ENCODE data around the gene DOK7.

Gene DOK7

GRCh38 chr4:3465698-3466671, 2.9 kb downstream of the DOK7 start:
- no peak for TF ChIP-seq CTCF (IDR thresholded peaks at IDR 0.05; ENCODE audit: poor library complexity, severe bottlenecking)
- no peak for ATAC-seq (ENCODE audit: low read depth)
- H3K4me3 ChIP-seq (ENCODE audit: severe bottlenecking) = no peak overlapping the region
- no peaks in the 10 kb centered on the region for H3K9me3 ChIP-seq (ENCODE audit: severe bottlenecking)
- no peak overlapping the region for H3K27ac ChIP-seq (ENCODE audit: poor library complexity, severe bottlenecking)
- no peaks in the 10 kb centered on the region for H3K36me3 ChIP-seq (ENCODE audit: low read depth)
- peaks cover 24% of the 10 kb centered on the region for H3K27me3 ChIP-seq (ENCODE audit: insufficient read depth, poor library complexity, severe bottlenecking)
- peaks cover 11% of the 10 kb centered on the region for H3K4me1 ChIP-seq (ENCODE audit: insufficient read depth, poor library complexity, severe bottlenecking)
- DNase-seq (ENCODE audit: low spot score) = no peak

- Histone ChIP-seq H3K36me3 (ENCODE audit: low read depth) (no peaks in the 10 kb centered on the region), H3K4me3 (ENCODE audit: severe bottlenecking) (no peak overlapping the region), H3K9me3 (ENCODE audit: severe bottlenecking) (no peaks in the 10 kb centered on the region), H3K27me3 (ENCODE audit: insufficient read depth, poor library complexity, severe bottlenecking) (peaks cover 27% of the 10 kb centered on the region), H3K27ac (ENCODE audit: poor library complexity, severe bottlenecking) (no peak overlapping the region), H3K4me1 (ENCODE audit: insufficient read depth, poor library complexity, severe bottlenecking) (peaks cover 4% of the 10 kb centered on the region)
- DNase-seq (ENCODE audit: low spot score) (no peak), ATAC-seq (ENCODE audit: low read depth) (no peak)
- no peak for TF ChIP-seq CTCF (IDR thresholded peaks at IDR 0.05; ENCODE audit: poor library complexity, severe bottlenecking)
These were observed 3.8 kb downstream of the DOK7 start for GRCh38 chr4:3466691-3467600.

- no peak overlapping the region for H3K4me3 ChIP-seq (ENCODE audit: severe bottlenecking)
- ATAC-seq (ENCODE audit: low read depth) = no peak
- DNase-seq (ENCODE audit: low spot score) = no peak
- no peak for TF ChIP-seq CTCF (IDR thresholded peaks at IDR 0.05; ENCODE audit: poor library complexity, severe bottlenecking)
- H3K4me1 ChIP-seq (ENCODE audit: insufficient read depth, poor library complexity, severe bottlenecking) = peaks cover 4% of the 10 kb centered on the region
- no peaks in the 10 kb centered on the region for H3K36me3 ChIP-seq (ENCODE audit: low read depth)
- H3K27ac ChIP-seq (ENCODE audit: poor library complexity, severe bottlenecking) = no peak overlapping the region
- no peaks in the 10 kb centered on the region for H3K9me3 ChIP-seq (ENCODE audit: severe bottlenecking)
- peaks cover 24% of the 10 kb centered on the region for H3K27me3 ChIP-seq (ENCODE audit: insufficient read depth, poor library complexity, severe bottlenecking)
These were observed 4.5 kb downstream of the DOK7 start for GRCh38 chr4:3467601-3468031.

- TF ChIP-seq CTCF (IDR thresholded peaks at IDR 0.05; ENCODE audit: poor library complexity, severe bottlenecking) = no peak
- ATAC-seq (ENCODE audit: low read depth) = no peak
These were observed 5.0 kb downstream of the DOK7 start for GRCh38 chr4:3468154-3468553.

More at GRCh38 chr4:3468154-3468553, 5.0 kb downstream of the DOK7 start:
- Histone ChIP-seq H3K36me3 (ENCODE audit: low read depth) (no peaks in the 10 kb centered on the region), H3K27me3 (ENCODE audit: insufficient read depth, poor library complexity, severe bottlenecking) (peaks cover 25% of the 10 kb centered on the region), H3K4me3 (ENCODE audit: severe bottlenecking) (no peak overlapping the region), H3K4me1 (ENCODE audit: insufficient read depth, poor library complexity, severe bottlenecking) (peaks cover 4% of the 10 kb centered on the region), H3K27ac (ENCODE audit: poor library complexity, severe bottlenecking) (no peak overlapping the region), H3K9me3 (ENCODE audit: severe bottlenecking) (no peaks in the 10 kb centered on the region)
- DNase-seq (ENCODE audit: low spot score) = no peak

All from RWPE2 (cell line).